ENCODE data around the gene FSIP1.
"Not testable (repeated sequence)": the region's sequence is repeated elsewhere in the genome, so short reads cannot be mapped to it uniquely, and the experiment has no call there.

Gene FSIP1

GRCh38 chr15:39820050-39820602 lies 37.5 kb upstream of the FSIP1 start:
- Histone ChIP-seq H3K4me1 (ENCODE audit: insufficient read depth, poor library complexity, severe bottlenecking) (no peaks in the 10 kb centered on the region), H3K27ac (ENCODE audit: poor library complexity, severe bottlenecking) (no peak overlapping the region), H3K4me3 (ENCODE audit: severe bottlenecking) (no peak overlapping the region), H3K36me3 (ENCODE audit: low read depth) (no peaks in the 10 kb centered on the region), H3K27me3 (ENCODE audit: insufficient read depth, poor library complexity, severe bottlenecking) (no peaks in the 10 kb centered on the region), H3K9me3 (ENCODE audit: severe bottlenecking) (no peaks in the 10 kb centered on the region)
- DNase-seq (ENCODE audit: low spot score) = no peak
- no peak for ATAC-seq (ENCODE audit: low read depth)
- TF ChIP-seq, protein P1, sequence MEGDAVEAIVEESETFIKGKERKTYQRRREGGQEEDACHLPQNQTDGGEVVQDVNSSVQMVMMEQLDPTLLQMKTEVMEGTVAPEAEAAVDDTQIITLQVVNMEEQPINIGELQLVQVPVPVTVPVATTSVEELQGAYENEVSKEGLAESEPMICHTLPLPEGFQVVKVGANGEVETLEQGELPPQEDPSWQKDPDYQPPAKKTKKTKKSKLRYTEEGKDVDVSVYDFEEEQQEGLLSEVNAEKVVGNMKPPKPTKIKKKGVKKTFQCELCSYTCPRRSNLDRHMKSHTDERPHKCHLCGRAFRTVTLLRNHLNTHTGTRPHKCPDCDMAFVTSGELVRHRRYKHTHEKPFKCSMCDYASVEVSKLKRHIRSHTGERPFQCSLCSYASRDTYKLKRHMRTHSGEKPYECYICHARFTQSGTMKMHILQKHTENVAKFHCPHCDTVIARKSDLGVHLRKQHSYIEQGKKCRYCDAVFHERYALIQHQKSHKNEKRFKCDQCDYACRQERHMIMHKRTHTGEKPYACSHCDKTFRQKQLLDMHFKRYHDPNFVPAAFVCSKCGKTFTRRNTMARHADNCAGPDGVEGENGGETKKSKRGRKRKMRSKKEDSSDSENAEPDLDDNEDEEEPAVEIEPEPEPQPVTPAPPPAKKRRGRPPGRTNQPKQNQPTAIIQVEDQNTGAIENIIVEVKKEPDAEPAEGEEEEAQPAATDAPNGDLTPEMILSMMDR (IDR thresholded peaks at IDR 0.05; ENCODE audit: poor library complexity, severe bottlenecking) = no peak

DNA sequence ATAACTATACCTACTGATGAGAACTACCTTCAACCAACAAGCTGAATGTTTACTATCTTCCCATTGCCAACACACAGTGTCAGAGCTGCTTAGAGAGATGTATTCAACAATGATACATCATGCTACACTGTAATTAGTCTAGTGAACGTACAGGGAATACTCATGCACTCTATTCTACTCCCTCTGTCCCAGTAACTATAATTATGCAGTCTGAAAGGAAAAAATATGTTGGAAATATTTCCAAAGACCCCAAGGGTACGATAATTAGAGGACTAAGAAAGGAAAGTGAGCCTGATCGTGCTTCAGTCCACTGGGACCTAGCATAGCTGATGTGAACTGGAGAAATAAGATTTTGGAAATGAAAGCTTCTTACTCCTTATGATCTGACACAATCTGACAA lies 36.9 kb upstream of the FSIP1 start:
- H3K27ac ChIP-seq (ENCODE audit: poor library complexity, severe bottlenecking) = no peak overlapping the region
- no peaks in the 10 kb centered on the region for H3K36me3 ChIP-seq (ENCODE audit: low read depth)
- TF ChIP-seq, protein P1 (IDR thresholded peaks at IDR 0.05; ENCODE audit: poor library complexity, severe bottlenecking) = no peak
- ATAC-seq (ENCODE audit: low read depth) (no peak), DNase-seq (ENCODE audit: low spot score) (no peak)
- H3K9me3 ChIP-seq (ENCODE audit: severe bottlenecking) = no peaks in the 10 kb centered on the region
- no peaks in the 10 kb centered on the region for H3K27me3 ChIP-seq (ENCODE audit: insufficient read depth, poor library complexity, severe bottlenecking)
- H3K4me3 ChIP-seq (ENCODE audit: severe bottlenecking) = no peak overlapping the region
- H3K4me1 ChIP-seq (ENCODE audit: insufficient read depth, poor library complexity, severe bottlenecking) = no peaks in the 10 kb centered on the region

GRCh38 chr15:39817892-39818291 lies 35.3 kb upstream of the FSIP1 start:
- TF ChIP-seq, protein P1 (IDR thresholded peaks at IDR 0.05; ENCODE audit: poor library complexity, severe bottlenecking) = no peak
- H3K36me3 ChIP-seq (ENCODE audit: low read depth) = no peaks in the 10 kb centered on the region
- no peak for ATAC-seq (ENCODE audit: low read depth)
- H3K27me3 ChIP-seq (ENCODE audit: insufficient read depth, poor library complexity, severe bottlenecking) = no peaks in the 10 kb centered on the region
- H3K4me1 ChIP-seq (ENCODE audit: insufficient read depth, poor library complexity, severe bottlenecking) = no peaks in the 10 kb centered on the region
- no peak overlapping the region for H3K27ac ChIP-seq (ENCODE audit: poor library complexity, severe bottlenecking)
- H3K4me3 ChIP-seq (ENCODE audit: severe bottlenecking) = no peak overlapping the region
- no peak for DNase-seq (ENCODE audit: low spot score)
- H3K9me3 ChIP-seq (ENCODE audit: severe bottlenecking) = no peaks in the 10 kb centered on the region

DNA sequence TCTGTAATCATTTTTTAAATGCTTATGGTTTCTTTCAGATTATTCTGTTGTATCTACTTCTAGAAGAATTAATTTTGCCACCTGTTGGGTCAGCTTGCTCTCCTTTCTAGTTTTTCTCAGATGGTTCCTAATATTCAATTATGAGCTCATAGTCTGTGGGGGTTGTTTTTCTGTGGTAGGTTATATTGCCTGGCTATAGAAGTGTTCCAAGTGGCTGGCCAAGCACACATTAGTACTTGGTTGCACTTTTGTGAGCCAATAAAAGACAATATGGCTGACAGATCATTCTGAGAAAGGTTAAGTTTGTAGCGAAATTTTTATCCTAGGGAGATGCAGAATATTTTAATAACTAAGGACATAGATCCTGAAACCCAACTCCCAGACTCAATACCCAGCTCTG lies 31.8 kb upstream of the FSIP1 start:
- H3K36me3 ChIP-seq (ENCODE audit: low read depth) = no peaks in the 10 kb centered on the region
- TF ChIP-seq, protein P1 (IDR thresholded peaks at IDR 0.05; ENCODE audit: poor library complexity, severe bottlenecking) = no peak

GRCh38 chr15:39812651-39813050 lies 30.0 kb upstream of the FSIP1 start:
- H3K4me3 ChIP-seq (ENCODE audit: severe bottlenecking); H3K9me3 ChIP-seq (ENCODE audit: severe bottlenecking); ATAC-seq (ENCODE audit: low read depth); H3K4me1 ChIP-seq (ENCODE audit: insufficient read depth, poor library complexity, severe bottlenecking); H3K27me3 ChIP-seq (ENCODE audit: insufficient read depth, poor library complexity, severe bottlenecking); H3K36me3 ChIP-seq (ENCODE audit: low read depth); H3K27ac ChIP-seq (ENCODE audit: poor library complexity, severe bottlenecking); DNase-seq (ENCODE audit: low spot score): not testable (repeated sequence)

More for the DNA sequence above, 31.8 kb upstream of the FSIP1 start:
- ATAC-seq (ENCODE audit: low read depth) (no peak), DNase-seq (ENCODE audit: low spot score) (no peak)
- Histone ChIP-seq H3K9me3 (ENCODE audit: severe bottlenecking) (no peaks in the 10 kb centered on the region), H3K4me1 (ENCODE audit: insufficient read depth, poor library complexity, severe bottlenecking) (no peaks in the 10 kb centered on the region), H3K27ac (ENCODE audit: poor library complexity, severe bottlenecking) (no peak overlapping the region), H3K27me3 (ENCODE audit: insufficient read depth, poor library complexity, severe bottlenecking) (no peaks in the 10 kb centered on the region), H3K4me3 (ENCODE audit: severe bottlenecking) (no peak overlapping the region)

Measured in RWPE2 (cell line).